HEK293 (cell line): ENCODE results near the gene ENDOU.

Source experiments
- PRDM1 ChIP-seq: fragments of 450-650 bp; formaldehyde crosslinking; IDR thresholded peaks from 2 replicates; pipeline ENCODE4; 2016; ENCODE audit warnings: missing biosample characterization, missing genetic modification characterization
- SP2 ChIP-seq: fragments of 450-650 bp; formaldehyde crosslinking; IDR thresholded peaks from 2 replicates; pipeline ENCODE4 v1.5.1; 2016; ENCODE audit warnings: missing biosample characterization, missing genetic modification characterization
- ZBTB17 ChIP-seq: fragments of 450-650 bp; formaldehyde crosslinking; IDR thresholded peaks from 2 replicates; pipeline ENCODE4 v1.5.1; 2016; ENCODE audit warnings: missing biosample characterization, missing genetic modification characterization
- ZBTB21 ChIP-seq: fragments of 450-650 bp; formaldehyde crosslinking; IDR thresholded peaks from 2 replicates; pipeline ENCODE4 v1.5.1; 2017; ENCODE audit warnings: missing biosample characterization, missing genetic modification characterization
- ZEB2 ChIP-seq: fragments of 450-650 bp; formaldehyde crosslinking; IDR thresholded peaks from 2 replicates; pipeline ENCODE4 v1.5.1; 2016; ENCODE audit warnings: missing biosample characterization, missing genetic modification characterization
- ZFP3 ChIP-seq: fragments of 450-650 bp; formaldehyde crosslinking; IDR thresholded peaks from 2 replicates; pipeline ENCODE4 v1.5.1; 2016; ENCODE audit warnings: low read depth, missing biosample characterization, missing genetic modification characterization
- ZFP69B ChIP-seq: fragments of 450-650 bp; formaldehyde crosslinking; IDR thresholded peaks from 2 replicates; pipeline ENCODE4 v1.5.1; 2016; ENCODE audit warnings: missing biosample characterization, missing genetic modification characterization
- ZNF112 ChIP-seq: fragments of 450-650 bp; formaldehyde crosslinking; IDR thresholded peaks from 2 replicates; pipeline ENCODE4 v1.5.0; 2017; ENCODE audit warnings: missing biosample characterization, missing genetic modification characterization
- ZNF121 ChIP-seq: fragments of 450-650 bp; formaldehyde crosslinking; IDR thresholded peaks from 2 replicates; pipeline ENCODE4 v1.5.1; 2016; ENCODE audit warnings: missing biosample characterization, missing genetic modification characterization
- ZNF292 ChIP-seq: fragments of 450-650 bp; formaldehyde crosslinking; IDR thresholded peaks from 2 replicates; pipeline ENCODE4 v1.5.1; 2016; ENCODE audit warnings: low read depth, missing biosample characterization, missing genetic modification characterization, borderline replicate concordance
- ZNF341 ChIP-seq: fragments of 450-650 bp; formaldehyde crosslinking; IDR thresholded peaks from 2 replicates; pipeline ENCODE4; 2016; ENCODE audit warnings: low read depth, missing biosample characterization, missing genetic modification characterization
- ZNF391 ChIP-seq: fragments of 450-650 bp; formaldehyde crosslinking; IDR thresholded peaks from 2 replicates; pipeline ENCODE4 v1.5.1; 2016; ENCODE audit warnings: low read depth, missing biosample characterization, missing genetic modification characterization, borderline replicate concordance
- ZNF423 ChIP-seq: fragments of 450-650 bp; formaldehyde crosslinking; IDR thresholded peaks from 2 replicates; pipeline ENCODE4 v1.5.1; 2016; ENCODE audit warnings: missing biosample characterization, missing genetic modification characterization
- ZNF473 ChIP-seq: fragments of 450-650 bp; formaldehyde crosslinking; IDR thresholded peaks from 2 replicates; pipeline ENCODE4 v1.5.1; 2017; ENCODE audit warnings: missing biosample characterization, missing genetic modification characterization
- ZNF529 ChIP-seq: fragments of 450-650 bp; formaldehyde crosslinking; IDR thresholded peaks from 2 replicates; pipeline ENCODE4 v1.5.1; 2017; ENCODE audit warnings: missing genetic modification characterization, missing biosample characterization; ENCODE audit not compliant: insufficient replicate concordance
- ZNF558 ChIP-seq: fragments of 450-650 bp; formaldehyde crosslinking; IDR thresholded peaks from 2 replicates; pipeline ENCODE4 v1.5.1; 2016; ENCODE audit warnings: missing biosample characterization, missing genetic modification characterization
- ZNF561 ChIP-seq: fragments of 450-650 bp; IDR thresholded peaks from 2 replicates; pipeline ENCODE4 v1.5.1; 2018; ENCODE audit warnings: missing biosample characterization, missing genetic modification characterization, borderline replicate concordance
- ZNF596 ChIP-seq: fragments of 450-650 bp; IDR thresholded peaks from 2 replicates; pipeline ENCODE4 v1.5.0; 2018; ENCODE audit warnings: missing biosample characterization, mild to moderate bottlenecking, missing genetic modification characterization, moderate library complexity
- ZNF600 ChIP-seq: fragments of 450-650 bp; formaldehyde crosslinking; IDR thresholded peaks from 2 replicates; pipeline ENCODE4 v1.5.1; 2016; ENCODE audit warnings: missing biosample characterization, missing genetic modification characterization
- ZNF624 ChIP-seq: fragments of 450-650 bp; formaldehyde crosslinking; IDR thresholded peaks from 2 replicates; pipeline ENCODE4 v1.5.1; 2017; ENCODE audit warnings: missing biosample characterization, missing genetic modification characterization
- ZNF654 ChIP-seq: fragments of 450-650 bp; formaldehyde crosslinking; IDR thresholded peaks from 2 replicates; pipeline ENCODE4 v1.5.1; 2016; ENCODE audit warnings: low read depth, missing biosample characterization, missing genetic modification characterization
- ZNF704 ChIP-seq: fragments of 450-650 bp; formaldehyde crosslinking; IDR thresholded peaks from 2 replicates; pipeline ENCODE4 v1.5.1; 2016; ENCODE audit warnings: missing biosample characterization, missing genetic modification characterization
- ZNF707 ChIP-seq: fragments of 450-650 bp; formaldehyde crosslinking; IDR thresholded peaks from 2 replicates; pipeline ENCODE4 v1.5.1; 2016; ENCODE audit warnings: missing biosample characterization, missing genetic modification characterization
- ZNF76 ChIP-seq: fragments of 450-650 bp; formaldehyde crosslinking; IDR thresholded peaks from 2 replicates; pipeline ENCODE4; 2016; ENCODE audit warnings: low read depth, missing biosample characterization, missing genetic modification characterization, borderline replicate concordance
- ZNF768 ChIP-seq: fragments of 450-650 bp; formaldehyde crosslinking; IDR thresholded peaks from 2 replicates; pipeline ENCODE4 v1.5.1; 2018; ENCODE audit warnings: missing biosample characterization, mild to moderate bottlenecking, missing genetic modification characterization
- ZNF830 ChIP-seq: fragments of 450-650 bp; IDR thresholded peaks from 2 replicates; pipeline ENCODE4 v1.5.0; 2018; ENCODE audit warnings: missing biosample characterization, missing genetic modification characterization, low read depth, mild to moderate bottlenecking, moderate library complexity
- ZSCAN30 ChIP-seq: fragments of 450-650 bp; IDR thresholded peaks from 2 replicates; pipeline ENCODE4 v1.5.1; 2018; ENCODE audit warnings: missing biosample characterization, mild to moderate bottlenecking, missing genetic modification characterization, moderate library complexity
- ZXDB ChIP-seq: fragments of 450-650 bp; formaldehyde crosslinking; IDR thresholded peaks from 2 replicates; pipeline ENCODE4 v1.5.1; 2016; ENCODE audit warnings: missing biosample characterization, missing genetic modification characterization
- TF ChIP-seq, protein P1 (sequence below): fragments of 450-650 bp; formaldehyde crosslinking; IDR thresholded peaks from 2 replicates; pipeline ENCODE4 v1.5.1; 2016; ENCODE audit warnings: missing biosample characterization, missing genetic modification characterization
- TF ChIP-seq, protein P2 (sequence below): fragments of 450-650 bp; formaldehyde crosslinking; IDR thresholded peaks from 2 replicates; pipeline ENCODE4 v1.5.1; 2016; ENCODE audit warnings: missing biosample characterization, missing genetic modification characterization
- TF ChIP-seq, protein P3 (sequence below): fragments of 450-650 bp; formaldehyde crosslinking; IDR thresholded peaks from 2 replicates; pipeline ENCODE4 v1.5.1; 2016; ENCODE audit warnings: missing biosample characterization, missing genetic modification characterization

Gene ENDOU

DNA sequence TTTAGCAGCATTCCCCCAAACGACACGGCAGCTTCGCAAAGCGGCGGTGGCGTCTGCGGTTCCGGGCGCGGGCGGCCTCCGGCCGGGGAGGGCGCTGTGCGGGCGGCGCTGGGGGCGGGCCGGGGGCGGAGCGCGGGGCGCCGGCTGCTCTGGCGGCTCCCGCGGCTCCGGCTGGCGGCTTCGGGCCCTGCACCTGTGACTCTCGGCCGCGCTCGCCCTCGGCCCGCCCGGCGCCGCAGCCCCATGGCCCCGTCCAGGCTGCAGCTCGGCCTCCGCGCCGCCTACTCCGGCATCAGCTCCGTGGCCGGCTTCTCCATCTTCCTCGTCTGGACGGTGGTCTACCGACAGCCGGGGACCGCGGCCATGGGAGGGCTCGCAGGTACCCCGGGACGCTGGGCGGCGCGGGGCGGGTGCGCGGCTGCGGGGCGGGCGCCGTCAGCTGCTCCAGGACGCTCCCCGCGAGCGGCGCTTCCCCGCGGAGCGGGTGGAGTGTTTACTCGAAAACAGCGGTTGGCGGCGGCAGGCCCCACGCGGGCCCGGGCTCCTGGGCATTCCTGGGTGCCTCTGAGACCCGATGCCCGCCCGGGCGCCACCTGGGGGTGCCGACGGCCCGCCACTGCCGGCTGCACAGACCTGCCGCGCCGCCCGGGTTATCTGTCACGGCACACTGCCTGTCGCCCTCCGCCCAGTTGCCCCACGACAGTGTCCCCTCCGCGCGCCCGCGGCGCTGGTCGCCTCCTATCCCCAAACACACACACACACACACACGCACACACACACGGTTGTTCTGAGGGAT lies 48.0 kb upstream of the ENDOU start, which contains the start of gene SLC48A1 (continued):
- TF ChIP-seq PRDM1 (tag by site-specific recombination): no peak
- TF ChIP-seq ZNF391: peak; percentile 29; the same call in 1 of the 2 replicates
- peak; percentile 76 for TF ChIP-seq ZNF423 (tag by site-specific recombination)
- peak; percentile 53; the same call in 1 of the 2 replicates for TF ChIP-seq ZNF561
- TF ChIP-seq, protein P1, sequence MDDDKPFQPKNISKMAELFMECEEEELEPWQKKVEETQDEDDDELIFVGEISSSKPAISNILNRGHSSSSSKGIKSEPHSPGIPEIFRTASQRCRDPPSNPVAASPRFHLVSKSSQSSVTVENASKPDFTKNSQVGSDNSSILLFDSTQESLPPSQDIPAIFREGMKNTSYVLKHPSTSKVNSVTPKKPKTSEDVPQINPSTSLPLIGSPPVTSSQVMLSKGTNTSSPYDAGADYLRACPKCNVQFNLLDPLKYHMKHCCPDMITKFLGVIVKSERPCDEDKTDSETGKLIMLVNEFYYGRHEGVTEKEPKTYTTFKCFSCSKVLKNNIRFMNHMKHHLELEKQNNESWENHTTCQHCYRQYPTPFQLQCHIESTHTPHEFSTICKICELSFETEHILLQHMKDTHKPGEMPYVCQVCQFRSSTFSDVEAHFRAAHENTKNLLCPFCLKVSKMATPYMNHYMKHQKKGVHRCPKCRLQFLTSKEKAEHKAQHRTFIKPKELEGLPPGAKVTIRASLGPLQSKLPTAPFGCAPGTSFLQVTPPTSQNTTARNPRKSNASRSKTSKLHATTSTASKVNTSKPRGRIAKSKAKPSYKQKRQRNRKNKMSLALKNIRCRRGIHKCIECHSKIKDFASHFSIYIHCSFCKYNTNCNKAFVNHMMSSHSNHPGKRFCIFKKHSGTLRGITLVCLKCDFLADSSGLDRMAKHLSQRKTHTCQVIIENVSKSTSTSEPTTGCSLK (tag by site-specific recombination): no peak
- TF ChIP-seq ZNF473 (tag by site-specific recombination): no peak
- TF ChIP-seq ZBTB17 (tag by site-specific recombination): 0 out of 2 replicates have a peak, but pooled peaks have one; percentile 17
- TF ChIP-seq ZNF76 (tag by site-specific recombination): peak; percentile 15; the same call in 1 of the 2 replicates
- TF ChIP-seq, protein P2, sequence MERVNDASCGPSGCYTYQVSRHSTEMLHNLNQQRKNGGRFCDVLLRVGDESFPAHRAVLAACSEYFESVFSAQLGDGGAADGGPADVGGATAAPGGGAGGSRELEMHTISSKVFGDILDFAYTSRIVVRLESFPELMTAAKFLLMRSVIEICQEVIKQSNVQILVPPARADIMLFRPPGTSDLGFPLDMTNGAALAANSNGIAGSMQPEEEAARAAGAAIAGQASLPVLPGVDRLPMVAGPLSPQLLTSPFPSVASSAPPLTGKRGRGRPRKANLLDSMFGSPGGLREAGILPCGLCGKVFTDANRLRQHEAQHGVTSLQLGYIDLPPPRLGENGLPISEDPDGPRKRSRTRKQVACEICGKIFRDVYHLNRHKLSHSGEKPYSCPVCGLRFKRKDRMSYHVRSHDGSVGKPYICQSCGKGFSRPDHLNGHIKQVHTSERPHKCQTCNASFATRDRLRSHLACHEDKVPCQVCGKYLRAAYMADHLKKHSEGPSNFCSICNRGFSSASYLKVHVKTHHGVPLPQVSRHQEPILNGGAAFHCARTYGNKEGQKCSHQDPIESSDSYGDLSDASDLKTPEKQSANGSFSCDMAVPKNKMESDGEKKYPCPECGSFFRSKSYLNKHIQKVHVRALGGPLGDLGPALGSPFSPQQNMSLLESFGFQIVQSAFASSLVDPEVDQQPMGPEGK: peak; percentile 88
- TF ChIP-seq ZNF341 (tag by site-specific recombination): no peak; the same call in 1 of the 2 replicates
- TF ChIP-seq ZNF830 (tag by site-specific recombination): no peak
- peak; percentile 77; the same call in 1 of the 2 replicates for TF ChIP-seq ZNF600 (tag by site-specific recombination)
- peak; percentile 57; the same call in 1 of the 2 replicates for TF ChIP-seq ZNF596 (tag by site-specific recombination)
- no peak for TF ChIP-seq ZNF292 (tag by site-specific recombination)
- peak; percentile 34; the same call in 1 of the 2 replicates for TF ChIP-seq SP2 (tag by site-specific recombination)
- no peak for TF ChIP-seq ZNF768 (tag by site-specific recombination)
- peak; percentile 67 for TF ChIP-seq ZSCAN30 (tag by site-specific recombination)
- TF ChIP-seq ZNF707 (tag by site-specific recombination): no peak
- no peak for TF ChIP-seq ZFP69B (tag by site-specific recombination)
- TF ChIP-seq ZNF704 (tag by site-specific recombination): no peak
- TF ChIP-seq, protein P3, sequence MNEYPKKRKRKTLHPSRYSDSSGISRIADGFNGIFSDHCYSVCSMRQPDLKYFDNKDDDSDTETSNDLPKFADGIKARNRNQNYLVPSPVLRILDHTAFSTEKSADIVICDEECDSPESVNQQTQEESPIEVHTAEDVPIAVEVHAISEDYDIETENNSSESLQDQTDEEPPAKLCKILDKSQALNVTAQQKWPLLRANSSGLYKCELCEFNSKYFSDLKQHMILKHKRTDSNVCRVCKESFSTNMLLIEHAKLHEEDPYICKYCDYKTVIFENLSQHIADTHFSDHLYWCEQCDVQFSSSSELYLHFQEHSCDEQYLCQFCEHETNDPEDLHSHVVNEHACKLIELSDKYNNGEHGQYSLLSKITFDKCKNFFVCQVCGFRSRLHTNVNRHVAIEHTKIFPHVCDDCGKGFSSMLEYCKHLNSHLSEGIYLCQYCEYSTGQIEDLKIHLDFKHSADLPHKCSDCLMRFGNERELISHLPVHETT: no peak
- TF ChIP-seq ZNF558 (tag by site-specific recombination): no peak
- peak; percentile 46; the same call in 1 of the 2 replicates for TF ChIP-seq ZXDB
- TF ChIP-seq ZEB2 (tag by site-specific recombination): no peak
- no peak for TF ChIP-seq ZNF529 (tag by site-specific recombination)
- TF ChIP-seq ZFP3 (tag by site-specific recombination): no peak
- no peak for TF ChIP-seq ZNF112 (tag by site-specific recombination)
- TF ChIP-seq ZNF121 (tag by site-specific recombination): no peak
- no peak for TF ChIP-seq ZNF624
- no peak for TF ChIP-seq ZNF654 (tag by site-specific recombination)
- TF ChIP-seq ZBTB21 (tag by site-specific recombination): no peak
